ENCODE data around the gene KCNH2.

Gene KCNH2, protein sequence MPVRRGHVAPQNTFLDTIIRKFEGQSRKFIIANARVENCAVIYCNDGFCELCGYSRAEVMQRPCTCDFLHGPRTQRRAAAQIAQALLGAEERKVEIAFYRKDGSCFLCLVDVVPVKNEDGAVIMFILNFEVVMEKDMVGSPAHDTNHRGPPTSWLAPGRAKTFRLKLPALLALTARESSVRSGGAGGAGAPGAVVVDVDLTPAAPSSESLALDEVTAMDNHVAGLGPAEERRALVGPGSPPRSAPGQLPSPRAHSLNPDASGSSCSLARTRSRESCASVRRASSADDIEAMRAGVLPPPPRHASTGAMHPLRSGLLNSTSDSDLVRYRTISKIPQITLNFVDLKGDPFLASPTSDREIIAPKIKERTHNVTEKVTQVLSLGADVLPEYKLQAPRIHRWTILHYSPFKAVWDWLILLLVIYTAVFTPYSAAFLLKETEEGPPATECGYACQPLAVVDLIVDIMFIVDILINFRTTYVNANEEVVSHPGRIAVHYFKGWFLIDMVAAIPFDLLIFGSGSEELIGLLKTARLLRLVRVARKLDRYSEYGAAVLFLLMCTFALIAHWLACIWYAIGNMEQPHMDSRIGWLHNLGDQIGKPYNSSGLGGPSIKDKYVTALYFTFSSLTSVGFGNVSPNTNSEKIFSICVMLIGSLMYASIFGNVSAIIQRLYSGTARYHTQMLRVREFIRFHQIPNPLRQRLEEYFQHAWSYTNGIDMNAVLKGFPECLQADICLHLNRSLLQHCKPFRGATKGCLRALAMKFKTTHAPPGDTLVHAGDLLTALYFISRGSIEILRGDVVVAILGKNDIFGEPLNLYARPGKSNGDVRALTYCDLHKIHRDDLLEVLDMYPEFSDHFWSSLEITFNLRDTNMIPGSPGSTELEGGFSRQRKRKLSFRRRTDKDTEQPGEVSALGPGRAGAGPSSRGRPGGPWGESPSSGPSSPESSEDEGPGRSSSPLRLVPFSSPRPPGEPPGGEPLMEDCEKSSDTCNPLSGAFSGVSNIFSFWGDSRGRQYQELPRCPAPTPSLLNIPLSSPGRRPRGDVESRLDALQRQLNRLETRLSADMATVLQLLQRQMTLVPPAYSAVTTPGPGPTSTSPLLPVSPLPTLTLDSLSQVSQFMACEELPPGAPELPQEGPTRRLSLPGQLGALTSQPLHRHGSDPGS

GRCh38 chr7:150978126-150978789 is at the start of gene KCNH2:
TSS of gene KCNH2 (minus strand) at chr7:150978321. CDS start at chr7:150977913, 408 bp downstream.
- Histone ChIP-seq H3K27ac (no peak within 1 kb of the TSS), H3K4me3 (peak within 1 kb of the TSS in 3 of 7 experiments; percentile 2 to 35 (median 7))

DNA sequence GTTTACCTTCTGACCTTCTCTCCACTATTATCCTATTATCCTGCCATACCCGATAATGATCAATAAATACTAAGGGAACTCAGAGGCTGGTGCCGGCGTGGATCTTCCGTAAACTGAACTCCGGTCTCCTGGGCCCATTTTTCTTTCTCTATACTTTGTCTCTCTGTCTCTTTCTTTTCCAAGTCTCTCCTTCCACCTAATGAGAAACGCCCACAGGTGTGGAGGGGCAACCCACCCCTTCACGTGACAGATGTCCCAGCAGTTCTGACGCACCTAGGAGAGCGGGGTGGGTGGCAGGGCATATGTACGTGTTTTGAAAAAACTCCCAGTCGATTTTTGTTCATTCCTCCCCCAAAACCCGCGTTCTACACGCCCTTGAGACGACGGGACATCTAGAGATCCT is 49.6 kb upstream of the KCNH2 start:
- peak overlapping the region in 20 of 21 experiments; percentile 50 to 90 (median 76) for H3K27ac ChIP-seq
- H3K4me3 ChIP-seq = peak overlapping the region; percentile 53 to 80 (median 62)

DNA sequence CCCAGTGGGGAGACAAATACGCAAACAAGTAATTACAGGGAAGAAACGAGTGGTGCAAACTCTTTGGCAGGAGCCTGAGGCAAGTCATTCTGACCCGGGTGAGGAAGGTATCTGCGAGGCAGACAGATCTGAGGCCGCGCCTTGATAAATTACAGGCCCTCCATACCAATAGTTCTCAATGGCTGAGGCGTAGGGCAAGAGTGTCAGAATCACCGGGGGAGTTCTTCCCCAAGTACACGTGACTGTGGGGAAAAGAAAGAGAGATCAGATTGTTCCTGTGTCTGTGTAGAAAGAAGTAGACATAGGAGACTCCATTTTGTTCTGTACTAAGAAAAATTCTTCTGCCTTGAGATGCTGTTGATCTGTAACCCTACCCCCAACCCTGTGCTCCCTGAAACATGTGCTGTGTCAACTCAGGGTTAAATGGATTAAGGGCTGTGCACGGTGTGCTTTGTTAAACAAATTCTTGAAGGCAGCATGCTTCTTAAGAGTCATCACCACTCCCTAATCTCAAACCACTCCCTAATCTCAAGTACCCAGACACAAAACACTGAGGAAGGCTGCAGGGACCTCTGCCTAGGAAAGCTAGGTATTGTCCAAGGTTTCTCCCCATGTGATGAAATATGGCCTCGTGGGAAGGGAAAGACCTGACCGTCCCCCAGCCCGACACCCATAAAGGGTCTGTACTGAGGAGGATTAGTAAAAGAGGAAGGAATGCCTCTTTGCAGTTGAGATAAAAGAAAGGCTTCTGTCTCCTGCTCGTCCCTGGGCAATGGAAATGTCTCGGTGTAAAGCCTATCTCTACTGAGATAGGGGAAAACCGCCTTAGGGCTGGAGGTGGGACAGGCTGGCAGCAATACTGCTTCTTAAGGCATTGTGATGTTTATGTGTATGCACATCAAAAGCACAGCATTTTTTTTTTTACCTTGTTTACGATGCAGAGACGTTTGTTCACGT is 48.9 kb upstream of the KCNH2 start:
- peak overlapping the region in 2 of 7 experiments; percentile 67 to 80 for H3K4me3 ChIP-seq
- peak overlapping the region in 17 of 21 experiments; percentile 57 to 90 (median 81) for H3K27ac ChIP-seq

DNA sequence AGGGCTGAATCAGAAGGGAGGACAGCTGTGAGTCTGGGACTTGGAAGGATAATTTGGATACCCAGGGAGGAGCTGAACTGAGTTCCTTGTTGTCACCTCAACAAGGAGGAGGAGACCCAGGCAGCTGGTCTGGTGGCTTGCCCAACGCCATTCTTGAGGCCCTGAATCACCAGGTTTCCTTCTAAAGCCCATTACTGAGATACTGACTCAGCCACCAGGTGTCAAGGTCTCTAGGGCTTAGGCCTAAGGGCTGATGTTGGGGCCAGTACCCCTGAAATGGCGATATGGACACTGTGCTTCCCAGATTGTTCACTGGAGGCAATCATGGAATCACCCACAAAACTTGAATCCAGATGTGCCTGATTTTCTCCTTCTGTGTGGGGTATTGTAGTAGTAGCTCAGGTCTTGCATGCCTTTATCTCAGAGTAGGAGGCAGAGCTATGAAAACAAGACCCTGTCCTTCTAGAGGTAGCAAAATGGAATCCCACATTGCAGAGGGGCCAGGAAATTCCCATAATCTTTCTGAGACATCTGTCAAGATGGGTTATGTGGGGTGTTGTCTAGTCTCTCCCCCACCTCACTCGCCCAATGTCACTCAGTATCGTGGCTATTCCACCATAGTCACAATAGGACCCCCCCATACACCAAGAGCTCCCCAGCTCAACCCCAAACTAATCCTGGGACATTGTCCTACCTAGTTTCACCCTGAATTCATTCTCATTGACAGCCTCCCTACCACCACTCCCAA is 48.0 kb upstream of the KCNH2 start:
- no peak overlapping the region for H3K4me3 ChIP-seq
- H3K27ac ChIP-seq = peak overlapping the region in 1 of 21 experiments; percentile 9

DNA sequence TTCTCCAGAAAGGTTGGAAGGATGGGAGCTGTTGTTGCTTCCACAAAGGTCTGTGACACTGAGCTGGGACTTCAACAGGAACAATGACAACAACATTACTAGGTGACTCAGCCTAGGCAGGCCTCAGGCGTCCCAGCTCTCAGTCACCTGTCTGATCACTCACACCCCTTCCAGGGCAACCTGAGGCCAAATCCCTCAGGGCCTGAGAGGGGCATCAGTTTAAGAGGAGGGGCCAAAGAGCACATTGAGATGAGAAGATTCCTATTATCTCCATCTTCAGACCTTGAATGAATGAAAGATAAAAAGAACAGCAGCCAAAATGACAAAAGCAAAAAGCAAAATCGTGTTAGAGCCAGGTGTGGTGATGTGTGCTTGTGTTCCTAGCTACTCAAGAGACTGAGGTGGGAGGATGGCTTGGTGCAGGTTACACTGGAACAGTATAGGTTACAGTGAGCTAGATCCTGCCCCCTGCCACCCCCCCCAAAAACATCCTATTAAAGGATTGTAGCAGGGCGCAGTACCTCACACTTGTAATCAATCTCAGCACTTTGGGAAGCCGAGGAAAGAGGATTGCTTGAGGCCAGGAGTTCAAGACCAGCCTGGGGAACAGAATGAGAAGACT is 46.4 kb upstream of the KCNH2 start, which contains the start of gene ATG9B:
TSS of gene ATG9B (minus strand) at position 60 of the 622 bp plus-strand sequence. CDS start 71 bp downstream, outside the sequence.
- peak within 1 kb of the TSS in 1 of 21 experiments; percentile 46 for H3K27ac ChIP-seq
- no peak within 1 kb of the TSS for H3K4me3 ChIP-seq

- Histone ChIP-seq H3K4me3 (no peak overlapping the region), H3K27ac (no peak overlapping the region)
These were observed 45.1 kb upstream of the KCNH2 start for GRCh38 chr7:151023232-151023631.

- Histone ChIP-seq H3K4me3 (no peak overlapping the region), H3K27ac (no peak overlapping the region)
These were observed 42.1 kb upstream of the KCNH2 start for GRCh38 chr7:151020231-151020630.

GRCh38 chr7:151019130-151019447 is 41.0 kb upstream of the KCNH2 start:
- H3K4me3 ChIP-seq = peak overlapping the region in 5 of 7 experiments; percentile 13 to 29 (median 16)
- H3K27ac ChIP-seq = no peak overlapping the region

- no peak overlapping the region for H3K27ac ChIP-seq
- peak overlapping the region; percentile 8 to 29 (median 14) for H3K4me3 ChIP-seq
These were observed 40.5 kb upstream of the KCNH2 start for GRCh38 chr7:151018421-151019129.

GRCh38 chr7:151017953-151018420 is 39.9 kb upstream of the KCNH2 start:
- H3K27ac ChIP-seq = peak overlapping the region in 1 of 21 experiments; percentile 1
- H3K4me3 ChIP-seq = peak overlapping the region in 5 of 7 experiments; percentile 0 to 29 (median 14)

- Histone ChIP-seq H3K4me3 (peak overlapping the region in 2 of 7 experiments; percentile 14 to 19), H3K27ac (peak overlapping the region in 1 of 21 experiments; percentile 1)
These were observed 39.3 kb upstream of the KCNH2 start for GRCh38 chr7:151017370-151017952.

- Histone ChIP-seq H3K27ac (no peak overlapping the region), H3K4me3 (no peak overlapping the region)
These were observed 38.8 kb upstream of the KCNH2 start for GRCh38 chr7:151016942-151017341.

- no peak overlapping the region for H3K27ac ChIP-seq
- no peak overlapping the region for H3K4me3 ChIP-seq
These were observed 38.4 kb upstream of the KCNH2 start for GRCh38 chr7:151016505-151016904.

GRCh38 chr7:151015967-151016366 is 37.8 kb upstream of the KCNH2 start:
- Histone ChIP-seq H3K4me3 (no peak overlapping the region), H3K27ac (no peak overlapping the region)

DNA sequence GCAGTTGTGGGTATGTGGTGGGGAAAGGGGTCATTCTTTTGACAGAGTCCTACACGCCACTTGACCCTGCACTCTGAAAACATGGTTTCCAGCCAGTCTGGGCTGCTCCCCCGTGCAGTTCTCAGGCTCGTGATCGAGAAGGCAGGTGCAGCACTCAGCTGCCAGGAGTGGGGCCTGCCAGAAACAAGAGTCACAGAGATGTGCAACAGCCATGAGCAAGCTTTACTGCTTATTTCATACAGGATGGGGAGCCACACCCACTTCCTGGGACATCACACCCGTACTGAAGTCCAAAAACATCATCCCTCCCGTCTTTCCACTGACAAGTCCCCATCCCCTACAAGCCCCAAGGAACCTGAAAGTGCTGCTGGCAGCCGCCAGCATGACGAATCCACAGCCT is 36.8 kb upstream of the KCNH2 start:
- Histone ChIP-seq H3K27ac (peak overlapping the region in 4 of 21 experiments; percentile 6 to 83 (median 22)), H3K4me3 (no peak overlapping the region)

All from skin epidermis (tissue), 12 donors.